GM12892 (cell line): ENCODE data around the gene TNFRSF19.

ENCODE experiments used
- POLR2A ChIP-seq: IDR thresholded peaks from 2 replicates; pipeline ENCODE4 v1.6.1; 2011; ENCODE audit warnings: low read depth, low read length, control low read depth
- POLR2AphosphoS5 ChIP-seq: IDR thresholded peaks from 2 replicates; pipeline ENCODE4 v1.6.1; 2011; ENCODE audit warnings: low read depth, low read length, control low read depth
- TAF1 ChIP-seq: IDR thresholded peaks from 2 replicates; pipeline ENCODE4 v1.6.1; 2011; ENCODE audit warnings: low read depth, mild to moderate bottlenecking, control low read depth, low read length, borderline replicate concordance

- TF ChIP-seq POLR2A (no peak), TAF1 (no peak), POLR2AphosphoS5 (no peak)
These were observed 127.6 kb downstream of the TNFRSF19 start for GRCh38 chr13:23697772-23698313.
